Loucy (cell line): ENCODE measurements around the gene CTNNB1.

Experiments used
- H2AFZ ChIP-seq: fragments of 200-600 bp; sonication (generic); 2 replicates; pipeline ENCODE4 v1.6.0; 2016; ENCODE audit warnings: antibody characterized with exemption, mild to moderate bottlenecking, low read length, moderate library complexity
- H3F3A ChIP-seq: fragments of 200-600 bp; 2 replicates; pipeline ENCODE4 v1.6.0; 2016; ENCODE audit warnings: antibody characterized with exemption, low read depth, mild to moderate bottlenecking
- H3K27me3 ChIP-seq: fragments of 200-600 bp; sonication (generic); 2 replicates; pipeline ENCODE4 v1.6.1; 2014; ENCODE audit warnings: low read length, mild to moderate bottlenecking; ENCODE audit not compliant: insufficient read depth, poor library complexity, severe bottlenecking
- H3K36me3 ChIP-seq: fragments of 200-600 bp; sonication (generic); 2 replicates; pipeline ENCODE4 v1.6.1; 2016; ENCODE audit warnings: low read length; ENCODE audit not compliant: insufficient read depth
- H3K4me1 ChIP-seq: fragments of 200-600 bp; sonication (generic); 2 replicates; pipeline ENCODE4 v1.5.1; 2014; ENCODE audit warnings: low read length, mild to moderate bottlenecking; ENCODE audit not compliant: insufficient read depth, poor library complexity, severe bottlenecking
- H3K4me2 ChIP-seq: fragments of 200-600 bp; sonication (generic); 2 replicates; pipeline ENCODE4 v1.6.0; 2014; ENCODE audit warnings: antibody characterized with exemption, low read length, low read depth, mild to moderate bottlenecking; ENCODE audit not compliant: poor library complexity, severe bottlenecking
- H3K4me3 ChIP-seq: fragments of 200-600 bp; sonication (generic); 2 replicates; pipeline ENCODE4 v1.5.1; 2014; ENCODE audit warnings: low read length, mild to moderate bottlenecking, mixed read lengths; ENCODE audit not compliant: poor library complexity, severe bottlenecking
- H3K79me2 ChIP-seq: fragments of 200-600 bp; sonication (generic); 2 replicates; pipeline ENCODE4 v1.6.1; 2014; ENCODE audit warnings: low read length; ENCODE audit not compliant: insufficient read depth
- H3K9ac ChIP-seq: fragments of 200-600 bp; sonication (generic); 2 replicates; pipeline ENCODE4 v1.6.0; 2014; ENCODE audit warnings: mild to moderate bottlenecking, low read depth, low read length, moderate library complexity; ENCODE audit not compliant: poor library complexity, severe bottlenecking
- H3K9me2 ChIP-seq: fragments of 200-600 bp; sonication (generic); replicated peaks from 2 replicates; pipeline ENCODE4 v1.6.1; 2016; ENCODE audit warnings: low read depth, low read length, mixed read lengths
- H3K9me3 ChIP-seq: fragments of 200-600 bp; sonication (generic); 2 replicates; pipeline ENCODE4 v1.6.1; 2014; ENCODE audit warnings: mild to moderate bottlenecking, antibody characterized with exemption, low read length, low read depth; ENCODE audit not compliant: insufficient read depth
- H4K20me1 ChIP-seq: fragments of 200-600 bp; sonication (generic); 2 replicates; pipeline ENCODE4 v1.6.0; 2014; ENCODE audit warnings: antibody characterized with exemption, low read length, mild to moderate bottlenecking; ENCODE audit not compliant: insufficient read depth, poor library complexity, severe bottlenecking
- CTCF ChIP-seq: fragments of 200-600 bp; sonication (generic); conservative IDR thresholded peaks from 2 replicates; pipeline ENCODE4 v1.5.1; 2014; ENCODE audit warnings: mild to moderate bottlenecking, antibody characterized with exemption, low read length
- EZH2phosphoT487 ChIP-seq: fragments of 200-600 bp; IDR thresholded peaks from 2 replicates; pipeline ENCODE4 v1.6.1; 2018; ENCODE audit warnings: antibody characterized with exemption, mild to moderate bottlenecking, moderate library complexity, borderline replicate concordance

Gene CTNNB1

DNA sequence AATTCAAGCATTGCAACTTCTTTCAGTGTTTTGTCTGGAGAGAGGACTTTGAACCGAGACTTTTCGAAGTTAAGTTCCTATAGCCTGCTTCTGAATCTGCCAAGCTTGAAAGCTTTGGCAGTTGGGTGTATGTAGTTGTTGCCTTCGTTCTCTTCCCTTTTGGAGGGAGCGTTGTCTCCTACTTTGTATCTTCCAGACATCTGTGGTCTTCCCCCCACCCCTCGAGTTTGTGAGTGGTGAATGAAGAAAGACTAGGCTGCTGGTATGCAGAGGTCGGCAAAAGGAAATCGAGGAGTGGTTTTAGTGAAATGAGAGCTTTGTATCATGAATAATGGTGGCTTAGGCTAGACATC lies 1.3 kb downstream of the CTNNB1 start:
- peaks cover 57% of the 10 kb centered on the region for H4K20me1 ChIP-seq

GRCh38 chr3:41202075-41202833 lies 2.9 kb downstream of the CTNNB1 start:
- H3K9ac ChIP-seq: peak overlapping the region; percentile 93

More for the DNA sequence above, 1.3 kb downstream of the CTNNB1 start:
- H3K4me3 ChIP-seq: peak overlapping the region; percentile 88
- peaks cover 62% of the 10 kb centered on the region for H3K79me2 ChIP-seq
- H3K9ac ChIP-seq: peak overlapping the region; percentile 93
- TF ChIP-seq CTCF (no peak), EZH2phosphoT487 (no peak)
- H3F3A ChIP-seq: 0 out of 2 replicates have a peak, but pooled peaks cover 6% of the 10 kb centered on the region
- H3K9me3 ChIP-seq: no peaks in the 10 kb centered on the region
- H3K4me1 ChIP-seq: peaks cover 46% of the 10 kb centered on the region
- no peak overlapping the region for H2AFZ ChIP-seq
- no peaks in the 10 kb centered on the region for H3K27me3 ChIP-seq
- H3K9me2 ChIP-seq: no peaks in the 10 kb centered on the region
- peak overlapping the region; percentile 70 for H3K4me2 ChIP-seq
- no peaks in the 10 kb centered on the region for H3K36me3 ChIP-seq

GRCh38 chr3:41202834-41203345 lies 3.6 kb downstream of the CTNNB1 start:
- H3F3A ChIP-seq: no peaks in the 10 kb centered on the region
- no peaks in the 10 kb centered on the region for H3K9me2 ChIP-seq
- H3K27me3 ChIP-seq: no peaks in the 10 kb centered on the region
- TF ChIP-seq EZH2phosphoT487: no peak
- TF ChIP-seq CTCF: peak; percentile 72
- H3K79me2 ChIP-seq: peaks cover 85% of the 10 kb centered on the region
- no peak overlapping the region for H2AFZ ChIP-seq
- H3K36me3 ChIP-seq: no peaks in the 10 kb centered on the region
- H3K9me3 ChIP-seq: no peaks in the 10 kb centered on the region
- H3K4me2 ChIP-seq: peak overlapping the region; percentile 70
- H3K4me3 ChIP-seq: peak overlapping the region; percentile 88
- H3K9ac ChIP-seq: peak overlapping the region; percentile 93
- H3K4me1 ChIP-seq: peaks cover 65% of the 10 kb centered on the region
- peaks cover 80% of the 10 kb centered on the region for H4K20me1 ChIP-seq

More at GRCh38 chr3:41202075-41202833, 2.9 kb downstream of the CTNNB1 start:
- no peaks in the 10 kb centered on the region for H3K36me3 ChIP-seq
- H3F3A ChIP-seq: 0 out of 2 replicates have a peak, but pooled peaks cover 4% of the 10 kb centered on the region
- H3K27me3 ChIP-seq: no peaks in the 10 kb centered on the region
- H3K4me3 ChIP-seq: peak overlapping the region; percentile 88
- no peaks in the 10 kb centered on the region for H3K9me2 ChIP-seq
- H3K9me3 ChIP-seq: no peaks in the 10 kb centered on the region
- no peak for TF ChIP-seq EZH2phosphoT487
- no peak for TF ChIP-seq CTCF
- H4K20me1 ChIP-seq: peaks cover 73% of the 10 kb centered on the region
- H3K79me2 ChIP-seq: peaks cover 78% of the 10 kb centered on the region
- H2AFZ ChIP-seq: no peak overlapping the region
- H3K4me1 ChIP-seq: peaks cover 59% of the 10 kb centered on the region
- peak overlapping the region; percentile 70 for H3K4me2 ChIP-seq
